ENCODE results near the gene SLC6A1.

DNA sequence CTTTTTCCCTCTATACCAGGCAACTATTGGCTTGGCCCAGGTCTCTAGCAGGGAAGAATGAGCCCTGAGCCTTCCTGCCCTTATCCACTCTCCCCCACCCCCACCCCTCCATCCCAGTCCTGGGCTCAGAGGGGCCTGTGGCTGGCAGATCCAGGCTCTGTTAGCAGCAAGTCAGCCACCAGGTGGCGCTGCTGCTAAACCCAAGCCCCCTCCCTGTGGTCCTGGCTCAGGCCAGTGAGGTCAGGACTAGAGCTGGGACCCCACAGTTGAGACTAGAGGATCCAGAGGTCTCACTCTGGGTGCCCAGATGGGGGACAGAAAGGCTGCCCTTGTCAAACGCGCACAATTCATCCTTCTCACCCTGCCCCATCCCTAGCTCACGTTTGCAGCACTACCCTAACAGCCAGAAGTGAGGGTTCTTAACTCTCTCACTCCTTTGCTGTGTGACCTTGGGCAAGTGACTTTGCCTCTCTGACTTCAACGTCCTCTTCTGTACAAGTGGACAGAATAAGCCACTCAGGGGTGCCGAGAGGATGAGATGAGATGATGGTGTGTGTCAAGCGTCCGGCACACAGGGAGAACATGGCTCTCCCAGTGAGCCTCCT, 46.8 kb upstream of the SLC6A1 start:
- TF ChIP-seq POLR2A (IDR thresholded peaks at IDR 0.05; ENCODE audit: low read depth, low read length) (no peak), CTCF (conservative IDR thresholded peaks at IDR 0.05; ENCODE audit: low read depth, low read length) (peak; percentile 66), RAD21 (IDR thresholded peaks at IDR 0.05; ENCODE audit: low read length) (peak; percentile 58), NFE2L2 (IDR thresholded peaks at IDR 0.05; ENCODE audit: low read depth, low read length) (no peak), MAZ (IDR thresholded peaks at IDR 0.05; ENCODE audit: borderline replicate concordance, low read depth, low read length) (no peak), SMC3 (IDR thresholded peaks at IDR 0.05; ENCODE audit: low read depth, low read length) (peak; percentile 52), FOS (IDR thresholded peaks at IDR 0.05; ENCODE audit: low read depth, low read length) (no peak), RFX5 (IDR thresholded peaks at IDR 0.05; ENCODE audit: low read depth, low read length) (no peak), CEBPB (IDR thresholded peaks at IDR 0.05; ENCODE audit: low read depth, low read length) (no peak), MXI1 (IDR thresholded peaks at IDR 0.05; ENCODE audit: borderline replicate concordance, low read depth, low read length) (no peak)
- TF ChIP-seq, protein P1, sequence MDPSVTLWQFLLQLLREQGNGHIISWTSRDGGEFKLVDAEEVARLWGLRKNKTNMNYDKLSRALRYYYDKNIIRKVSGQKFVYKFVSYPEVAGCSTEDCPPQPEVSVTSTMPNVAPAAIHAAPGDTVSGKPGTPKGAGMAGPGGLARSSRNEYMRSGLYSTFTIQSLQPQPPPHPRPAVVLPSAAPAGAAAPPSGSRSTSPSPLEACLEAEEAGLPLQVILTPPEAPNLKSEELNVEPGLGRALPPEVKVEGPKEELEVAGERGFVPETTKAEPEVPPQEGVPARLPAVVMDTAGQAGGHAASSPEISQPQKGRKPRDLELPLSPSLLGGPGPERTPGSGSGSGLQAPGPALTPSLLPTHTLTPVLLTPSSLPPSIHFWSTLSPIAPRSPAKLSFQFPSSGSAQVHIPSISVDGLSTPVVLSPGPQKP (IDR thresholded peaks at IDR 0.05; ENCODE audit: borderline replicate concordance, low read depth, low read length): no peak

All from IMR-90 (cell line).